ENCODE results near the gene FAM209B.

DNA sequence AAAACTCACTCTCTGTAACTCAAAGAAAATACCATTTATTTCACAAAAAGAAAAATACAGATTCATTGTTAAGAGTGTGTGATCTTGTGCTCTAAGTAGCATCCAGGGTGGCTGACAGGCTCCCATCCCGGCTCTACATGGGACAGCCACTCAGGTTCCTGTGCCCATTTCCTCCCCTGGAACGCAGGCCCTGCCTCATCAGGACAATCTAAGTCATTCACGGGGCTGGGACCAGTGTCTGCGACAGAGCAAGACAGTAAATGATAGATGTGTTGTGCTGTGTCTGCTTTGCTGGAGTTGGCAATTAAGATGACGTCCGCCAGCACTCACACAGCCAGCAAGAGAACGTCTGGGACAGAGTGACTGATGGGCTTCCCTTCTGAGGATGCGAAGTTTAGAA, 15.4 kb upstream of the FAM209B start:
- TF ChIP-seq, protein P1, sequence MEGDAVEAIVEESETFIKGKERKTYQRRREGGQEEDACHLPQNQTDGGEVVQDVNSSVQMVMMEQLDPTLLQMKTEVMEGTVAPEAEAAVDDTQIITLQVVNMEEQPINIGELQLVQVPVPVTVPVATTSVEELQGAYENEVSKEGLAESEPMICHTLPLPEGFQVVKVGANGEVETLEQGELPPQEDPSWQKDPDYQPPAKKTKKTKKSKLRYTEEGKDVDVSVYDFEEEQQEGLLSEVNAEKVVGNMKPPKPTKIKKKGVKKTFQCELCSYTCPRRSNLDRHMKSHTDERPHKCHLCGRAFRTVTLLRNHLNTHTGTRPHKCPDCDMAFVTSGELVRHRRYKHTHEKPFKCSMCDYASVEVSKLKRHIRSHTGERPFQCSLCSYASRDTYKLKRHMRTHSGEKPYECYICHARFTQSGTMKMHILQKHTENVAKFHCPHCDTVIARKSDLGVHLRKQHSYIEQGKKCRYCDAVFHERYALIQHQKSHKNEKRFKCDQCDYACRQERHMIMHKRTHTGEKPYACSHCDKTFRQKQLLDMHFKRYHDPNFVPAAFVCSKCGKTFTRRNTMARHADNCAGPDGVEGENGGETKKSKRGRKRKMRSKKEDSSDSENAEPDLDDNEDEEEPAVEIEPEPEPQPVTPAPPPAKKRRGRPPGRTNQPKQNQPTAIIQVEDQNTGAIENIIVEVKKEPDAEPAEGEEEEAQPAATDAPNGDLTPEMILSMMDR (IDR thresholded peaks at IDR 0.05): no peak
- TF ChIP-seq POLR2A (IDR thresholded peaks at IDR 0.05): no peak
